GM12865 (cell line): ENCODE results near the gene PSMA3.

Experiments used
- DNase-seq: peaks from one replicate; pipeline ENCODE4 v3.0.0; 2010; ENCODE audit warnings: low read depth
- H3K4me3 ChIP-seq: 2 replicates; pipeline ENCODE4 v1.5.1; 2011; ENCODE audit warnings: mild to moderate bottlenecking, low read depth, low read length, control low read depth
- TF ChIP-seq, protein P1 (sequence below): IDR thresholded peaks from 2 replicates; pipeline ENCODE4 v1.5.1; 2011; ENCODE audit warnings: low read length, control low read depth, low read depth, inconsistent platforms; ENCODE audit not compliant: insufficient read depth; ENCODE audit errors: missing control alignments

The PSMA3 gene

DNA sequence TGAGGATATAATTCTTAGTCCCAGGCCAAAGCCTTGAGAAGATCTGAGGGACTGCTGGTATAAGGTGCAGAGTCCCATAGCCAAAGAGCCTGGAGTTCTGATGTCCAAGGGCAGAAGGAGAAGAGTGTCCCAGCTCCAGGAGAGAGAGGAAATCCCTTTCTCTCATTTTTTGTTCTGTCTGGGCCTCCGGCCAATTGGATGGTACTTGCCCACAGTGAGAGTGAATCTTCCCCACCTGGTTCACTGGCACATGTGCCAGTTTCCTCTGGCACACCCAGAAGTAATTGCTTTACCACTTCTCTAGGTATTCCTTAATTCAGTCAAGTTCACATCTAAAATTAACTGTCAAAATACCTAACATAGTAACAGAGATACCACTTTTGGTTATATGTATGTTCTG is 69.1 kb downstream of the PSMA3 start:
- no peak overlapping the region for H3K4me3 ChIP-seq
- TF ChIP-seq, protein P1, sequence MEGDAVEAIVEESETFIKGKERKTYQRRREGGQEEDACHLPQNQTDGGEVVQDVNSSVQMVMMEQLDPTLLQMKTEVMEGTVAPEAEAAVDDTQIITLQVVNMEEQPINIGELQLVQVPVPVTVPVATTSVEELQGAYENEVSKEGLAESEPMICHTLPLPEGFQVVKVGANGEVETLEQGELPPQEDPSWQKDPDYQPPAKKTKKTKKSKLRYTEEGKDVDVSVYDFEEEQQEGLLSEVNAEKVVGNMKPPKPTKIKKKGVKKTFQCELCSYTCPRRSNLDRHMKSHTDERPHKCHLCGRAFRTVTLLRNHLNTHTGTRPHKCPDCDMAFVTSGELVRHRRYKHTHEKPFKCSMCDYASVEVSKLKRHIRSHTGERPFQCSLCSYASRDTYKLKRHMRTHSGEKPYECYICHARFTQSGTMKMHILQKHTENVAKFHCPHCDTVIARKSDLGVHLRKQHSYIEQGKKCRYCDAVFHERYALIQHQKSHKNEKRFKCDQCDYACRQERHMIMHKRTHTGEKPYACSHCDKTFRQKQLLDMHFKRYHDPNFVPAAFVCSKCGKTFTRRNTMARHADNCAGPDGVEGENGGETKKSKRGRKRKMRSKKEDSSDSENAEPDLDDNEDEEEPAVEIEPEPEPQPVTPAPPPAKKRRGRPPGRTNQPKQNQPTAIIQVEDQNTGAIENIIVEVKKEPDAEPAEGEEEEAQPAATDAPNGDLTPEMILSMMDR, result no peak
- no peak for DNase-seq

DNA sequence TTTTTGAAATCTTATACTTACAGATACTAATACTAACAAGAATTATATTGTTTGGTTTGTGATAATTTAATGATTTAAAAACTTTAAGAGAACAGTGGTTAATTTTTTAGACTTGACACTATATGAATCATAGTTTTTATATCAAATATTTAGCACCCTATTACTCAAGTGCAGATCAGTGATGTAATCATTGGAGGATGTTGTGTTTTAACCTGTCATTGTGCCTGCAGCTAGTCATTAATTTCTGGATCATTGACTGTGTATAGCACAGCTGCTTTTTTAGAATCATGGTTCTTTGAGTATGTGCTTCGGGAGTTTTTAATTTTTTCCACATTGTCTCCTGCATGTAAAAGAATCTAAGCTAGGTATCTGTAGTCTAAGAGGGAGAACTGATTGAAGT is 71.0 kb downstream of the PSMA3 start:
- TF ChIP-seq, protein P1, result no peak
- no peak overlapping the region for H3K4me3 ChIP-seq
- DNase-seq, result no peak
